Measurements from ENCODE around the gene ALKBH6. TPM values are rescaled to one million over a fixed set of nuclear protein-coding genes. Genes with fewer than 3 reads are reported as not detected.

The ALKBH6 gene
- total and polyA plus RNA-seq, 10 of the 15 experiments (the other 5 are each of a cell fraction or from before 2014, with no cell fraction given), result 1.2 to 56.5 (median 36.1) TPM

DNA sequence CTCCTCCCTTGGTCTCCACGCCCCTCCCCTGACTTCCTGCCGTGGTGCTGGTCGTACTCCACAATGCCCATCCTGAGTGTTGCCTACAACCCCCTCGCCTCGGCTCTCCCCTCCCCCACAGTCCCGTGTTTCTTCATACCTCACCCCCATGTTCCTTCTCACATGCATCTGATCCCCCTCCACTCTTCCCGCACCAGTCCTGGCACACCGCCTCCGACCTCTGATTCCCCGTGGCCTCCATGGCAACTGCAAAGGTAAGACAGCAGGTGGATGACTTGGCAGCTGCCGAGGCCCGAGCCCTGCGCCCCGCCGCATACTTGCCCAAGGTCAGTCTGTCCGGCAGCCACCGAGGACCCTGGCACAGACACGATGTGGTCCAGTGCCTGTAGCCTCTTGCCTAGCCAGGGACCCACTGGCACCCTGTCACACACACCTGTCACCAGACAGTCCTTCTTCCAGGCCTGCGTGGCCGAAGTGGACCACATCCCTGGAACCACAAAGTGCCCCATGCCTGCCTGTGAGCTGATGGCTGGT lies 35.1 kb downstream of the ALKBH6 start:
- no peak for FAIRE-seq
- WGBS (ENCODE audit: insufficient coverage, insufficient replicate concordance, low lambda C conversion rate, missing lambda C conversion rate), result 44% methylated on average over 20 of the region's 20 CpGs
- H3K36me3 ChIP-seq (ENCODE audit: control insufficient read depth in 2 of 2, insufficient read depth in 2 of 2, low read length in 1 of 2), result no peaks in the 10 kb centered on the region
- no peaks in the 10 kb centered on the region for H4K20me1 ChIP-seq (ENCODE audit: control insufficient read depth, insufficient read depth)
- POLR2A ChIA-PET, result no interaction called here
- no peaks in the 10 kb centered on the region for H3K79me2 ChIP-seq (ENCODE audit: control insufficient read depth, insufficient read depth, low read length)
- H2AFZ ChIP-seq (ENCODE audit: control insufficient read depth, low read depth, low read length), result no peak overlapping the region
- no peaks in the 10 kb centered on the region for H3K4me1 ChIP-seq (ENCODE audit: control insufficient read depth, insufficient read depth, low read length)
- TF ChIP-seq, protein P1, sequence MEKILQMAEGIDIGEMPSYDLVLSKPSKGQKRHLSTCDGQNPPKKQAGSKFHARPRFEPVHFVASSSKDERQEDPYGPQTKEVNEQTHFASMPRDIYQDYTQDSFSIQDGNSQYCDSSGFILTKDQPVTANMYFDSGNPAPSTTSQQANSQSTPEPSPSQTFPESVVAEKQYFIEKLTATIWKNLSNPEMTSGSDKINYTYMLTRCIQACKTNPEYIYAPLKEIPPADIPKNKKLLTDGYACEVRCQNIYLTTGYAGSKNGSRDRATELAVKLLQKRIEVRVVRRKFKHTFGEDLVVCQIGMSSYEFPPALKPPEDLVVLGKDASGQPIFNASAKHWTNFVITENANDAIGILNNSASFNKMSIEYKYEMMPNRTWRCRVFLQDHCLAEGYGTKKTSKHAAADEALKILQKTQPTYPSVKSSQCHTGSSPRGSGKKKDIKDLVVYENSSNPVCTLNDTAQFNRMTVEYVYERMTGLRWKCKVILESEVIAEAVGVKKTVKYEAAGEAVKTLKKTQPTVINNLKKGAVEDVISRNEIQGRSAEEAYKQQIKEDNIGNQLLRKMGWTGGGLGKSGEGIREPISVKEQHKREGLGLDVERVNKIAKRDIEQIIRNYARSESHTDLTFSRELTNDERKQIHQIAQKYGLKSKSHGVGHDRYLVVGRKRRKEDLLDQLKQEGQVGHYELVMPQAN (conservative IDR thresholded peaks at IDR 0.05), result no peak
- TF ChIP-seq, protein P2, sequence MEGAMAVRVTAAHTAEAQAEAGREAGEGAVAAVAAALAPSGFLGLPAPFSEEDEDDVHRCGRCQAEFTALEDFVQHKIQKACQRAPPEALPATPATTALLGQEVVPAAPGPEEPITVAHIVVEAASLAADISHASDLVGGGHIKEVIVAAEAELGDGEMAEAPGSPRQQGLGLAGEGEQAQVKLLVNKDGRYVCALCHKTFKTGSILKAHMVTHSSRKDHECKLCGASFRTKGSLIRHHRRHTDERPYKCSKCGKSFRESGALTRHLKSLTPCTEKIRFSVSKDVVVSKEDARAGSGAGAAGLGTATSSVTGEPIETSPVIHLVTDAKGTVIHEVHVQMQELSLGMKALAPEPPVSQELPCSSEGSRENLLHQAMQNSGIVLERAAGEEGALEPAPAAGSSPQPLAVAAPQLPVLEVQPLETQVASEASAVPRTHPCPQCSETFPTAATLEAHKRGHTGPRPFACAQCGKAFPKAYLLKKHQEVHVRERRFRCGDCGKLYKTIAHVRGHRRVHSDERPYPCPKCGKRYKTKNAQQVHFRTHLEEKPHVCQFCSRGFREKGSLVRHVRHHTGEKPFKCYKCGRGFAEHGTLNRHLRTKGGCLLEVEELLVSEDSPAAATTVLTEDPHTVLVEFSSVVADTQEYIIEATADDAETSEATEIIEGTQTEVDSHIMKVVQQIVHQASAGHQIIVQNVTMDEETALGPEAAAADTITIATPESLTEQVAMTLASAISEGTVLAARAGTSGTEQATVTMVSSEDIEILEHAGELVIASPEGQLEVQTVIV (IDR thresholded peaks at IDR 0.05; ENCODE audit: borderline replicate concordance, partially characterized antibody), result no peak
- TF ChIP-seq NR2C1 (IDR thresholded peaks at IDR 0.05), result no peak
- TF ChIP-seq TAF1 (IDR thresholded peaks at IDR 0.05; ENCODE audit: borderline replicate concordance, low read depth, low read length), result no peak
- TF ChIP-seq NFXL1 (IDR thresholded peaks at IDR 0.05; ENCODE audit: borderline replicate concordance), result no peak
- TF ChIP-seq CHD2 (IDR thresholded peaks at IDR 0.05; ENCODE audit: borderline replicate concordance, low read depth, low read length), result no peak
- TF ChIP-seq PAX5 (IDR thresholded peaks at IDR 0.05; ENCODE audit: borderline replicate concordance, low read depth, low read length), result no peak
- TF ChIP-seq ZZZ3 (IDR thresholded peaks at IDR 0.05; ENCODE audit: control insufficient read depth, insufficient read length, low read depth), result no peak
- TF ChIP-seq, protein P3, sequence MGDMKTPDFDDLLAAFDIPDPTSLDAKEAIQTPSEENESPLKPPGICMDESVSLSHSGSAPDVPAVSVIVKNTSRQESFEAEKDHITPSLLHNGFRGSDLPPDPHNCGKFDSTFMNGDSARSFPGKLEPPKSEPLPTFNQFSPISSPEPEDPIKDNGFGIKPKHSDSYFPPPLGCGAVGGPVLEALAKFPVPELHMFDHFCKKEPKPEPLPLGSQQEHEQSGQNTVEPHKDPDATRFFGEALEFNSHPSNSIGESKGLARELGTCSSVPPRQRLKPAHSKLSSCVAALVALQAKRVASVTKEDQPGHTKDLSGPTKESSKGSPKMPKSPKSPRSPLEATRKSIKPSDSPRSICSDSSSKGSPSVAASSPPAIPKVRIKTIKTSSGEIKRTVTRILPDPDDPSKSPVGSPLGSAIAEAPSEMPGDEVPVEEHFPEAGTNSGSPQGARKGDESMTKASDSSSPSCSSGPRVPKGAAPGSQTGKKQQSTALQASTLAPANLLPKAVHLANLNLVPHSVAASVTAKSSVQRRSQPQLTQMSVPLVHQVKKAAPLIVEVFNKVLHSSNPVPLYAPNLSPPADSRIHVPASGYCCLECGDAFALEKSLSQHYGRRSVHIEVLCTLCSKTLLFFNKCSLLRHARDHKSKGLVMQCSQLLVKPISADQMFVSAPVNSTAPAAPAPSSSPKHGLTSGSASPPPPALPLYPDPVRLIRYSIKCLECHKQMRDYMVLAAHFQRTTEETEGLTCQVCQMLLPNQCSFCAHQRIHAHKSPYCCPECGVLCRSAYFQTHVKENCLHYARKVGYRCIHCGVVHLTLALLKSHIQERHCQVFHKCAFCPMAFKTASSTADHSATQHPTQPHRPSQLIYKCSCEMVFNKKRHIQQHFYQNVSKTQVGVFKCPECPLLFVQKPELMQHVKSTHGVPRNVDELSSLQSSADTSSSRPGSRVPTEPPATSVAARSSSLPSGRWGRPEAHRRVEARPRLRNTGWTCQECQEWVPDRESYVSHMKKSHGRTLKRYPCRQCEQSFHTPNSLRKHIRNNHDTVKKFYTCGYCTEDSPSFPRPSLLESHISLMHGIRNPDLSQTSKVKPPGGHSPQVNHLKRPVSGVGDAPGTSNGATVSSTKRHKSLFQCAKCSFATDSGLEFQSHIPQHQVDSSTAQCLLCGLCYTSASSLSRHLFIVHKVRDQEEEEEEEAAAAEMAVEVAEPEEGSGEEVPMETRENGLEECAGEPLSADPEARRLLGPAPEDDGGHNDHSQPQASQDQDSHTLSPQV (IDR thresholded peaks at IDR 0.05), result no peak
- no peak for TF ChIP-seq IRF4 (IDR thresholded peaks at IDR 0.05; ENCODE audit: low read depth, low read length)
- no peak for TF ChIP-seq SIN3A (IDR thresholded peaks at IDR 0.05; ENCODE audit: low read depth, low read length)
- no peaks in the 10 kb centered on the region for H3K27me3 ChIP-seq (replicated peaks in 1 of 2; ENCODE audit: control insufficient read depth in 2 of 2, insufficient read depth in 2 of 2, low read length in 1 of 2)
- in situ Hi-C loops (cut with MboI), result no loop called here
- intact Hi-C loops (cut with micrococcal nuclease; ENCODE audit: unreplicated experiment), result no loop called here
- RAD21 ChIA-PET (ENCODE audit: unreplicated experiment), result no interaction called here
- ATAC-seq, result no peak
- SMC1A ChIA-PET (ENCODE audit: uncharacterized antibody, unreplicated experiment), result no interaction called here
- CTCF ChIA-PET, result no interaction called here
- no peak overlapping the region for H3K4me3 ChIP-seq
- no TSS peak for BruUV-seq (replicated peaks)
- DNase-seq (ENCODE audit: low read depth, low spot score), result no peak
- H3K4me2 ChIP-seq (ENCODE audit: control insufficient read depth, insufficient read depth), result no peak overlapping the region
- H3K9ac ChIP-seq (ENCODE audit: control insufficient read depth, insufficient read depth, low read length), result no peak overlapping the region
- no peak overlapping the region for H3K27ac ChIP-seq (ENCODE audit: control insufficient read depth, insufficient read depth)
- no peaks in the 10 kb centered on the region for H3K9me3 ChIP-seq (replicated peaks; ENCODE audit: control insufficient read depth, insufficient read depth, low read length)
